Activated naive CD8-positive, alpha-beta T cell (primary cell): ENCODE results near the gene ADGRD2.

Experiments used
- H3K27ac Mint-ChIP-seq: one replicate; pipeline ENCODE4 v1.8.0; 2021; ENCODE audit warnings: mixed read lengths
- H3K27me3 Mint-ChIP-seq: one replicate; pipeline ENCODE4 v1.8.0; 2021; ENCODE audit warnings: mixed read lengths
- H3K36me3 Mint-ChIP-seq: one replicate; pipeline ENCODE4 v1.8.0; 2021; ENCODE audit warnings: mixed read lengths
- H3K4me1 Mint-ChIP-seq: one replicate; pipeline ENCODE4 v1.8.0; 2021; ENCODE audit warnings: low read depth, mixed read lengths
- H3K4me3 Mint-ChIP-seq: one replicate; pipeline ENCODE4 v1.8.0; 2021; ENCODE audit warnings: mild to moderate bottlenecking, mixed read lengths
- H3K9me3 Mint-ChIP-seq: one replicate; pipeline ENCODE4 v1.8.0; 2021; ENCODE audit warnings: low read depth, mixed read lengths

The ADGRD2 gene

DNA sequence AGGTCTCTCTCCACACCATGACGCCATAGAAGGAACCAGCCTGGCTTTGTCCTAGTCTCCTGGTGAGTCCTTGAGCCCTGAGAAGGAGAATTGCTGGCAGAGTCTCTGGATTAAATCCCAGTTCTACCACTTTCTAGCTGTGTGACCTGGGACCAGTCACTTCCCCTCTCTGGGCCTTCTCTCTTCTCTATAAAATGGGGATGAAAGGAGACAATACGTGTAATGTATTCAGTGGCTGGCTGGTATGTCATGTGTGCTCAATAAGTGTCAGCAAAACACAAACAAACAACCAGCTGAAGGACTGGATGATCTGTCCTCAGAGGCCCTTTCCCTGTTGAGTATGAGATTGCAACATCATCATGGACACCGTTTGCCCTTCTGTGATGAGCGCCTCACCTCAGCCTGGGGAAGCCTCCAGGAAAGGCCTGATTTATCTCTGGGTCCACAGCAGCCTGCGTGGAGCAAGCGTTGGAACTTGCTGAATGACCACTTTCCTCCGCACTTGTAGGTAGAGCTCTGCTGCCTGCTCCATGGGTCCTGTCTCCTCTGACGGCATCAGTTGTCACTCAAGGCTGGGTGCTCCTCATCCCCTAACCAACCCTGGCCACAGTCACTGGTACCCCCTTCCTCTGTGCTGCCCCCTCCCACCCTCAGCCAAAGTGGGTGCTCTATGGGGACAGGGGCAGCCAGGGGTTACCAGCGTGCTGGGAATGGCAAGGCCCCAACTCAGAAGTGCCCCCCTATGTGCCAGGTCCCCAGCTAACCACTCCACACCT lies 60.6 kb downstream of the ADGRD2 start:
- peaks cover 3% of the 10 kb centered on the region for H3K27me3 Mint-ChIP-seq
- no peak overlapping the region for H3K4me3 Mint-ChIP-seq
- H3K4me1 Mint-ChIP-seq, result peaks cover 2% of the 10 kb centered on the region
- H3K9me3 Mint-ChIP-seq, result no peaks in the 10 kb centered on the region
- no peaks in the 10 kb centered on the region for H3K36me3 Mint-ChIP-seq
- H3K27ac Mint-ChIP-seq, result no peak overlapping the region

DNA sequence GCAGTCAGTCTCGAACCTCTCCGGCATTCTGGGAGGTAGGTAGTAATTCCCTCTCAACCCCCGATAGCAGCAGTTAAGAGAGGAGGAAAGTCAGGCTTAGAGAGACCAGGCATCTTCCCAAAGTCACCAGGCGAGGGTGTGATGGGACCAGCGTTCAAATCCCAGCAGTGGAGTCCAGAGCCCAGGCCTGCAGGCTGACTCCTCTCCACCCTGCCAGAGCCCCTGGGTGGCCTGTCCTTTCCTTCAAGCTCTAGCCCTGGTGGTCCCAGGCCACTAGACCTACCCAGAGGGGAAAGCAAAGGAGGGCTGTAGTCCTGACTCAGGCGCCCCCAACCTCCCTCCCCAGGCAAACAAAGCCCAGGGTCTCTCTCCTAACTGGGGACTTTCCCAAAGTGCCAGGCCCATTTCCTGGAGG lies 61.2 kb downstream of the ADGRD2 start:
- Mint-ChIP-seq H3K27ac (no peak overlapping the region), H3K27me3 (peaks cover 2% of the 10 kb centered on the region), H3K4me1 (peaks cover 2% of the 10 kb centered on the region), H3K36me3 (no peaks in the 10 kb centered on the region), H3K4me3 (no peak overlapping the region), H3K9me3 (no peaks in the 10 kb centered on the region)

DNA sequence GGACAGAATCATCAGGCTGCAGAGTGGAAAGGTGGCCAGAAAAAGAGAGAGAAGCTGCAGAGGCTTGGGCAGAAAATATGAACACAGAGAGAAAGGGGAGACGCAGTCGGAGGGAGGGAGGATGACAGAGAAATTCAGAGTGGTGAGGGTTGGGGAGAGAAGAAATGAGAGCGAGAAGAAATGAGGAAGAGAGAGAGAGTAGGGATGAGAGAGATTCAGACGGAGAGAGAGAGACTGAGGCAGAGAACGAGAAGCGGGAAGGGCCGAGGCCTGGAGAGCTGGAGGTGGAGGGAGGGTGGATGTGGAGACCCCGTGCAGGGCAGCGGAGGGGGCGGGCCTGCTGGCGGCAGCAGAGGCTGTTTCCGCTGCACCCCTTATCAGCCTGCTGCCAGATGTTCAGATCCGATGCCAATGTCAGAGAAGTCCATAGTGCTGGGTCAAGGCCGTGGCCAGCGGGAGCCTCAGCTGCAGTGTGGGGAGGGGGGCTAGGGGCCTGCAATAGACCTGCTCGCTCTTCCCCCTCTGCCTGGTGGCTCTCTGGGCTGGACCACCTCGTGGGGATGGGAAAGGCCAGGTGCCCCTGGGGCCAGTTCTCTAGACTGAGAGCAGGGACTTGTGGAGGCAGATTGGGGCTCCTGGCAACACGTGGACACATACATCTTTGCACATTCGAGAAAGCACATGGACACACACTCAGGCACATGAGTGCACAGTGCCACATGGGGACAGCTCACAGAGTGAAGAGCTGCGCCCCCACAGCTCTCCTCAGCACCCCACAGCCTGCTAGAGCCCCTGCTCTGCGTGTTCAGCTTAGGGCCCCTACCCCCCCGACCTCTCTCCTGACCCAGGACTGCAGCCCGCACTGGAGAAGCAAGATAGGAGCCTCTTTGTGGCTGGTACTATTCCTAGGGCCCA lies 61.9 kb downstream of the ADGRD2 start:
- Mint-ChIP-seq H3K9me3 (no peaks in the 10 kb centered on the region), H3K36me3 (no peaks in the 10 kb centered on the region), H3K27me3 (no peaks in the 10 kb centered on the region), H3K4me3 (no peak overlapping the region), H3K27ac (no peak overlapping the region), H3K4me1 (peaks cover 2% of the 10 kb centered on the region)

DNA sequence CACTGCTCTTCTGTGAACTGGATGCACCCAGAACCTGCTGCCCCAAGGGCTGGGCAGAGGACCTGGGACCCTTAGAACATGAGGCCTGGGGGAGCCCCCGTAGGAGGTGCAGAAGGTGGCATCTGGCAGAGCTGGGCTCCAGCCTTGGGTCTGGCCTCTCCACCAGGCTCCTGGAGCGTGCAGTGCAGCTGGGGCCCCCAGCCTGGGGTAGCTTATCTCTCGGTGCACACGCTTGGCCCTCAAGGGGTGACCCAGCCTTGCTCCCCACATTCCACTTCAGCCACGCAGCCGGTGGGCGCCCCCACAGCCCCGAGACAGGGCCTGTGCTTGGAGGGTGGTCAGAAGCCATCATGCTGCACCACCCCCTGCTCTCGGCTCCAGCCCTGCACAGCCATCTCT lies 62.6 kb downstream of the ADGRD2 start:
- Mint-ChIP-seq H3K27ac (no peak overlapping the region), H3K4me3 (no peak overlapping the region), H3K27me3 (no peaks in the 10 kb centered on the region), H3K9me3 (no peaks in the 10 kb centered on the region), H3K36me3 (no peaks in the 10 kb centered on the region), H3K4me1 (peaks cover 2% of the 10 kb centered on the region)

DNA sequence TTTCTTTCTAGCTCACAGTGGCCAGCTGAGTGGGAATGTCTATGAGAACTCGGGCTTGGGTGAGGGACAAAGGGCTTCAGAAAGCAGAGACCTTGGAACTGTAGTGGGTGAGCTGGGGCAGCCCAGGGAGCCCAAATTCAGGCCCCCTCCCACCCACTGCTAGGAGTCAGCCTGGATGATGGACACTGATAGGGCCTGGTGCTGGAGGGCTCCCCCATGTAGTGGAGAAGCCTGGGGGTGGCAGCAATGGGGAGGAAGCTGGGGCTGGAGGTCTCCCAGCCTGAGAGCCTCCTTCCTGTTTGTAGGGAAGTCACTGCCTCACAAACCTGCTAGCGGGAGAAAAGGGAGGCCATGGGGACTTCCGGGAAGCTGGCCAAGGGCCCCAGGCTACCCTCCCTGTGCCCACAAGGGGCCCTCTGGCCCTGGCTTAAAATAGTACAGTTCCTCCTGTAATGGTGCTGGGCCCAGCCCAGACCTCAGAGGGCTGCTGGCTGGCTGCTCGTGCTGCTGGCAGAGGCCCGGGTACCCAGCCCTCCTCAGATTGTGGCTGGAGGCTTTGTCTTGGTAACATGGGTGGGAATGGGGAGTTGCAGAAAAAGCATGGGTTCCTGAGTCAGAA lies 63.2 kb downstream of the ADGRD2 start:
- Mint-ChIP-seq H3K4me3 (no peak overlapping the region), H3K36me3 (no peaks in the 10 kb centered on the region), H3K9me3 (no peaks in the 10 kb centered on the region), H3K27me3 (no peaks in the 10 kb centered on the region), H3K4me1 (peaks cover 2% of the 10 kb centered on the region), H3K27ac (no peak overlapping the region)

DNA sequence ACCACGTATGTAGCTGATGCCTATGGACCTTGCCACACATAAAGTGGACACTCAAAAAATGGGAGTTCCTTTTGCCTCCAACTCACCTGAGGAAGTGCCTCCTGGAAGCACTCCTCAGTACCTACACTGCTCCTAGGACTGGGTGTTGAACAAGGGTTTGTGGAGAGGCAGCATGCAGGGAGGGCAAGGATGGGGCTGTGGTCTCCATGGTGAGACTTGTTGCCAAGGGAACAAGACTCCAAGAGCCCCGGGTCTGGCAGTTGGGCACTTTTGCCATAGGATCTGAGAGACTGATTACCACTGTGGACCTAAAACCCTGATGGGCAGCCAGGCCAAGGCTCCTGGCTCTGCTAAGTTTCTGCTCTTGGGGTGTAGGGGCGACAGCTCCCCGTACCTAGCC lies 63.9 kb downstream of the ADGRD2 start:
- no peaks in the 10 kb centered on the region for H3K36me3 Mint-ChIP-seq
- H3K27me3 Mint-ChIP-seq, result no peaks in the 10 kb centered on the region
- peaks cover 2% of the 10 kb centered on the region for H3K4me1 Mint-ChIP-seq
- no peaks in the 10 kb centered on the region for H3K9me3 Mint-ChIP-seq
- no peak overlapping the region for H3K27ac Mint-ChIP-seq
- H3K4me3 Mint-ChIP-seq, result no peak overlapping the region

DNA sequence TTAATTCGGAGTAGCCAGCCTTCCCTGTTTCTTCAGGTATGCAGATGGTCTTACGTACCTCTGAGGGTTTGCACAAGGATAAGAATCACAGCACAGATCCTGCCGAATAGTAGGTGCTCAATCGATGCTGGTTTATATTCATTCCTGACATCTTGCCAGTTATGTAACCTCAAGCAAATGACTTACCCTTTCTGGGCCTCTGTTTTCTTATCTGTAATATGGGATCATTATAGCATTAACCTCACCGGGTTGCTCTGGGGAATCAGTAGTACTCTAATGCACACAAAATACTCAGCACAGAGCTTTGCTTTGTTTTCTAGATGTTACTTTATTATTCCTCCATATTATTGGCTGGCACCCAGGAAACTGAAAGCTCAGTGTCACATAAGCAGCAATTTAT lies 64.6 kb downstream of the ADGRD2 start:
- H3K36me3 Mint-ChIP-seq, result no peaks in the 10 kb centered on the region
- H3K27ac Mint-ChIP-seq, result no peak overlapping the region
- H3K27me3 Mint-ChIP-seq, result no peaks in the 10 kb centered on the region

DNA sequence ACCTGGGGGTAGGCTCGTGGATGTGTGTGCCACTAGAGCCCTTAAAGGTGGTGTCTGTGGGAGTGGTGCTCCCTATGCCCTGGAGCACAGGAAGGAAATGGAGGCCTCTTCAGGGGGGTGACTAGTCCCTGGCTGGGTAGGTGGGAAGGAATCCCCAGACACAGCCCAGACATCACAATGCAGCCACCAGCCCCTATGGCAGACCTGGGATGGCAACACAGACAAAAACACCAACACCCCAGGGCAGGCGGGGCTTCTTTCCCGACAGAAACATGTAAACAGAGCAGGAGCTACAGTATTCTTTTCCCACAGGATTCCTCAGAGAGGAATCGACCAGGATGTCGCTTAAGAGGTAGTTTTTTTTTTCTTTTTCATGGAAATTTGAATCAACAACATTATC lies 67.3 kb downstream of the ADGRD2 start:
- Mint-ChIP-seq H3K27me3 (peaks cover 4% of the 10 kb centered on the region), H3K4me3 (no peak overlapping the region), H3K27ac (no peak overlapping the region), H3K36me3 (no peaks in the 10 kb centered on the region), H3K4me1 (no peaks in the 10 kb centered on the region), H3K9me3 (no peaks in the 10 kb centered on the region)

More for the DNA sequence above, 64.6 kb downstream of the ADGRD2 start:
- H3K9me3 Mint-ChIP-seq, result no peaks in the 10 kb centered on the region
- peaks cover 2% of the 10 kb centered on the region for H3K4me1 Mint-ChIP-seq
- H3K4me3 Mint-ChIP-seq, result no peak overlapping the region

DNA sequence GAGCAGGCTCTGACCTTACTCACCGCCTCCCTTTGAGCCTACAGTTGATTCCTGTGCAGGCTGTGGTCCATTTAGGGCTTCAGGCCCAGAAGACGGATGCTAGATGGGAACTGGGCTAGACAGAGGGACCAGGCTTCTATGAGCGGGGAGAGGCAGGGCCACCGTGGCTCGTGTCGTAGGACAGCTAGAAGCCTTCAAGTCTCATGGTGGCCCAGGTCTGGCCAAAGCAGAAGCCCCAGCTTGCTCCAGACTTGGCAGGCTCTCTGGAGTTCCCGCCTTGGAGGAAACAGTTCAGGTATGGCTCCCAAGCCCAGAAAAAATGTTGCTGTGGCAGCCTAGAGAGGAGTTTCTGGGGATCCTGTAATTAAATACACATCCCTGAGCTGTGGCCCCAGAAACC lies 67.9 kb downstream of the ADGRD2 start:
- Mint-ChIP-seq H3K27ac (no peak overlapping the region), H3K4me3 (no peak overlapping the region), H3K36me3 (no peaks in the 10 kb centered on the region), H3K4me1 (no peaks in the 10 kb centered on the region), H3K27me3 (peaks cover 4% of the 10 kb centered on the region), H3K9me3 (no peaks in the 10 kb centered on the region)

DNA sequence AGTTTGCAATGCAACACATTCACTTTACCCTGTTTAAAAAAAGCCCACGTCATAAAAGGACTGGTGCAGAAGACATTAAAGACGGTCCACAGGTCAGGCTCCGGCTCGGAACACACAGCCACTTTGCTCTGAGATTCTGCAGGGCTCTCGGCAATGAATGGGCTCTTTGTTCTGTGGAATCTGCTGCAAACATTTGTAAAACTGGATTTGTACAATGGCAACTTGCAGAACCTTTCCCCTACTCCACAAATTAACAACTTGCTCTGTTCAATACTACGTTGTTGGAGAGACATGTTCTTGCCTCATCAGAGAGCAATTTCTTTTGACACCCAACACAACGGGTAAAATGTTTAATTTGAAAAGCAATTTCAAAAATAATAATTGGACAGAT lies 70.0 kb downstream of the ADGRD2 start:
- Mint-ChIP-seq H3K4me1 (no peaks in the 10 kb centered on the region), H3K27ac (no peak overlapping the region), H3K4me3 (no peak overlapping the region), H3K9me3 (no peaks in the 10 kb centered on the region), H3K27me3 (peaks cover 4% of the 10 kb centered on the region), H3K36me3 (no peaks in the 10 kb centered on the region)

DNA sequence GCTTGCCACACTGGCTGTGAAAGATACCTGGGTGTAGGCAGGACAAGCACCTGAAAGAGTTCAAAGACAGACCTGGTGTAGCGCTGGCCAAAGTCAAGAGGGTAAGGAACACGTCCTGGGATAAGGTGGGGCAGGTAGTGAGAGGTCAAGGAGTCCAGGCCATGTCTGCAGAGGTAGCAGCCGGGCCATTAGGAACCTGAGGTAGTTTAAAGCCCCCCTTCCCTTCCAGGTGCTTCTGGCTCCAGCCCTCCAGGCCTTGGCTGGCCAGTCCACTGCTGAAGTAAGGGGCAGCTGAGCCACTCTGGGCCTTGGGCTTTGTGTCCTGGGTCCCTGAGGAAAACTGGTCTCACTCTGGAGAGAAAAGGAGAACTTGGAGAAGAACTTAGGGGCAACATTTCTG lies 70.9 kb downstream of the ADGRD2 start:
- Mint-ChIP-seq H3K9me3 (no peaks in the 10 kb centered on the region), H3K4me3 (no peak overlapping the region), H3K27ac (no peak overlapping the region), H3K36me3 (no peaks in the 10 kb centered on the region), H3K4me1 (no peaks in the 10 kb centered on the region), H3K27me3 (peaks cover 4% of the 10 kb centered on the region)

DNA sequence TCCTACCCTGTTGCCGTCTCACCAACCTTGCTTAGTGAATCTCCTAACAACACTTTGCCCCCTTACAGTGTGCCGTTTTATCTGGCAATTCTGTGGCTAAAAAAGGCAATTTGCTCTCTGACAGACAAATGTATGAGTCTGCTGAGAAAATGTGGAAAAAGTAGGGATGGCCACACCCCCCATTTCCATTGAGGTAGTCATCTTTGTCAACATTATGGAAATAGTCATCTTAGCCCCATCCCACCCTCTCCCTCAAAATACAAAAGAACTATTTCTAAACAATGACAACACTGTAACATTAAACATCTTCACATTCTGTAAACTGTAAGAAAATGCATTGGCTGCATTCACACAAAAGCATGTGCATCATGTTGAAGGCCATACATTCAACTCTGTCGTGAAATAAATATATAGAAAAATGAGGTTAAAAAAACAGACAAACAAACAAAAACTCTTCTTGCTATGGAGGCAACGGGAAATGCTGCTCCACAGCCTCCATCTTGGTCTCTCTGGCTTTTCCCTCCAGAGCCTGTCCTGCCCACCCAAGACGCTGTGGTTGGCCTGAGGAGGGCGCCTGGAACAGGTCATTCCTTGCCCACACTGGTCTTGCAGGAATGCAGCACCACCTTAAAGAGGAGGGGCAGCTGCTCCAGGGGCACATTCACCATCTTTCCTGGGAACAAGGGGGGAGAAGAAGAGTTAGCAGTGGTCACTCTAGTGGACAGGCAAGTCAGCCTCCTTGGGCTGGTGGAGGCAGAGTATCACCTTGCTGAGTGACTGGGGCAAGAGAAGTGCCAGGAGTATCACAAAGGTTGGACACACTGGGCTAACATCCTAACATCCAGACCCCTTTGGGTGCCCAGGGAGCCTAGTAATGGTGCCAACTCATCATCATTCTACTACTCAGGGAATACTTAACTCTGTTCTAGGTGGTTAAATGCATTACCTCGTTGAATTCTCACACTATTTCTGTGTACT lies 72.2 kb downstream of the ADGRD2 start:
- H3K36me3 Mint-ChIP-seq, result no peaks in the 10 kb centered on the region
- no peaks in the 10 kb centered on the region for H3K4me1 Mint-ChIP-seq
- no peak overlapping the region for H3K4me3 Mint-ChIP-seq
- H3K27me3 Mint-ChIP-seq, result peaks cover 4% of the 10 kb centered on the region
- H3K27ac Mint-ChIP-seq, result no peak overlapping the region
- H3K9me3 Mint-ChIP-seq, result no peaks in the 10 kb centered on the region

DNA sequence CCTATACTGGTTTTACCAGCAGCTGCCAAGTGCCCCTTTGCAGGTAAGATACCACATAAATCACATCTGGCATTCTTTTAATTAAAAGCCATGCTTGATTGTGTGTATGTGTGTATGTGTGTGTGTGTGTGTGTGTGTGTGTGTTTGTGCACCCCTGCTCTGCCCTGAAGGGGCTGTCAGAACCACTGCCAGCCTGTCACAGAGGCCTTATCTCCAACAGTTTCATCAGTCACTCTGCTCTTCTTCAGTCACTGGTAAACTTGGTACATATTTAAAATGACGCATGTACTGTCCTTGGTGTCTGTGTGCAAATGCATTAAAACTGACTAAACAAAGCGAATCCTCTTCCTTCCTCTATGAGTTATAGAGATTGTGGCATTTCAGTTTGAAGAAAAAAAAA lies 75.9 kb downstream of the ADGRD2 start:
- H3K27ac Mint-ChIP-seq, result no peak overlapping the region
- H3K4me1 Mint-ChIP-seq, result no peaks in the 10 kb centered on the region
- H3K9me3 Mint-ChIP-seq, result no peaks in the 10 kb centered on the region
- H3K4me3 Mint-ChIP-seq, result no peak overlapping the region
- peaks cover 4% of the 10 kb centered on the region for H3K27me3 Mint-ChIP-seq
- no peaks in the 10 kb centered on the region for H3K36me3 Mint-ChIP-seq

DNA sequence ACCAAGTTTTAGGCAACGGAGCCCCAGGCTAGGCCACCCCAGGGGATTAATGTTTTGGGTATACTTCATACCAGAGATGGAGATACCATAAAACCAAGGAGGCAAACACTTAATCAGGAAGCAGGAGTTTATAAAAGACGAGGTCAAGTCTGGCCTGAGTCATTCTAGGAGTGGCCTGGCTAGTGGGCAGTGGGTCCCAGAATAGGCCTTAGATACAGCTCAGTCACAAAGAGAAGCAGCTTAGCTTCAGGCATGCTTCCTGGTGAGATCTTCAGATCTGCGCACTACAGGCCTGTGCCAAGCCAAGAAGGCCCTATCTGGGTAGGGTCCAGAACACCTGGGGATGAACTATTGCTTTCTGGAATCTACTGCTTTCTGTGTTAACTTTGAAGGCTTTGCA lies 77.5 kb downstream of the ADGRD2 start:
- Mint-ChIP-seq H3K4me3 (no peak overlapping the region), H3K27me3 (no peaks in the 10 kb centered on the region), H3K27ac (no peak overlapping the region), H3K9me3 (no peaks in the 10 kb centered on the region), H3K36me3 (no peaks in the 10 kb centered on the region), H3K4me1 (no peaks in the 10 kb centered on the region)
